ENCODE measurements around the gene OTOGL.

Gene OTOGL

GRCh38 chr12:80377140-80377794 lies 277.9 kb downstream of the OTOGL start:
- no peak for TF ChIP-seq SIN3A (IDR thresholded peaks at IDR 0.05; ENCODE audit: borderline replicate concordance, insufficient read depth, low read length)
- no peak for TF ChIP-seq FOXP2 (optimal IDR thresholded peaks at IDR 0.05; ENCODE audit: borderline replicate concordance, extremely low read depth, extremely low read length, insufficient read depth)
- no peak for TF ChIP-seq TAF1 (IDR thresholded peaks at IDR 0.05; ENCODE audit: borderline replicate concordance, insufficient read depth, low read length)
- TF ChIP-seq, protein P1, sequence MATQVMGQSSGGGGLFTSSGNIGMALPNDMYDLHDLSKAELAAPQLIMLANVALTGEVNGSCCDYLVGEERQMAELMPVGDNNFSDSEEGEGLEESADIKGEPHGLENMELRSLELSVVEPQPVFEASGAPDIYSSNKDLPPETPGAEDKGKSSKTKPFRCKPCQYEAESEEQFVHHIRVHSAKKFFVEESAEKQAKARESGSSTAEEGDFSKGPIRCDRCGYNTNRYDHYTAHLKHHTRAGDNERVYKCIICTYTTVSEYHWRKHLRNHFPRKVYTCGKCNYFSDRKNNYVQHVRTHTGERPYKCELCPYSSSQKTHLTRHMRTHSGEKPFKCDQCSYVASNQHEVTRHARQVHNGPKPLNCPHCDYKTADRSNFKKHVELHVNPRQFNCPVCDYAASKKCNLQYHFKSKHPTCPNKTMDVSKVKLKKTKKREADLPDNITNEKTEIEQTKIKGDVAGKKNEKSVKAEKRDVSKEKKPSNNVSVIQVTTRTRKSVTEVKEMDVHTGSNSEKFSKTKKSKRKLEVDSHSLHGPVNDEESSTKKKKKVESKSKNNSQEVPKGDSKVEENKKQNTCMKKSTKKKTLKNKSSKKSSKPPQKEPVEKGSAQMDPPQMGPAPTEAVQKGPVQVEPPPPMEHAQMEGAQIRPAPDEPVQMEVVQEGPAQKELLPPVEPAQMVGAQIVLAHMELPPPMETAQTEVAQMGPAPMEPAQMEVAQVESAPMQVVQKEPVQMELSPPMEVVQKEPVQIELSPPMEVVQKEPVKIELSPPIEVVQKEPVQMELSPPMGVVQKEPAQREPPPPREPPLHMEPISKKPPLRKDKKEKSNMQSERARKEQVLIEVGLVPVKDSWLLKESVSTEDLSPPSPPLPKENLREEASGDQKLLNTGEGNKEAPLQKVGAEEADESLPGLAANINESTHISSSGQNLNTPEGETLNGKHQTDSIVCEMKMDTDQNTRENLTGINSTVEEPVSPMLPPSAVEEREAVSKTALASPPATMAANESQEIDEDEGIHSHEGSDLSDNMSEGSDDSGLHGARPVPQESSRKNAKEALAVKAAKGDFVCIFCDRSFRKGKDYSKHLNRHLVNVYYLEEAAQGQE (IDR thresholded peaks at IDR 0.05; ENCODE audit: insufficient read depth in 1 of 2, low read depth in 2 of 2, low read length in 2 of 2) = no peak
- no peak for TF ChIP-seq POLR2AphosphoS5 (IDR thresholded peaks at IDR 0.05; ENCODE audit: low read depth, low read length)

DNA sequence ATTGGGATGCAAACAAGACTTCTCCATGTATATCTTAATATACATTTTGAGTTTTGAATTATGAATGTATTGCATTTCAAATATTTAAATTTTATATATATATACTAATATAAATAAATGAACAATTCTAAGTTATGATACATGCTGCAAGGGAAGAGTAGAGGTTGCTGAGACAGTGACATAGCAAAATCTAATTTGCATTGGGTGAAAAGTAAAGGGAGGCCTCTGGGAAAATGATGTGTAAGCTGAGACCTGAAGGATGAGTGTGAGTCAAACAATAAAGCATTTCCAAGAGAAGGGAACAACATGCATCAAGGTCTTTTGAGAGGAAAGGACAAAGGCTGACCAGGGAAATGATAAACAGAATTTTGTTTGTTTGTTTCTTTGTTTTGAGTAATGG lies 281.8 kb downstream of the OTOGL start:
- TF ChIP-seq, protein P1 (IDR thresholded peaks at IDR 0.05; ENCODE audit: insufficient read depth in 1 of 2, low read depth in 2 of 2, low read length in 2 of 2) = no peak
- TF ChIP-seq SIN3A (IDR thresholded peaks at IDR 0.05; ENCODE audit: borderline replicate concordance, insufficient read depth, low read length) (no peak), TAF1 (IDR thresholded peaks at IDR 0.05; ENCODE audit: borderline replicate concordance, insufficient read depth, low read length) (no peak), FOXP2 (optimal IDR thresholded peaks at IDR 0.05; ENCODE audit: borderline replicate concordance, extremely low read depth, extremely low read length, insufficient read depth) (no peak), POLR2AphosphoS5 (IDR thresholded peaks at IDR 0.05; ENCODE audit: low read depth, low read length) (no peak)

- TF ChIP-seq, protein P1 (IDR thresholded peaks at IDR 0.05; ENCODE audit: insufficient read depth in 1 of 2, low read depth in 2 of 2, low read length in 2 of 2) = no peak
- no peak for TF ChIP-seq TAF1 (IDR thresholded peaks at IDR 0.05; ENCODE audit: borderline replicate concordance, insufficient read depth, low read length)
These were observed 282.9 kb downstream of the OTOGL start for GRCh38 chr12:80382254-80382653.

GRCh38 chr12:80400571-80400991 lies 301.2 kb downstream of the OTOGL start:
- no peak for TF ChIP-seq FOXP2 (optimal IDR thresholded peaks at IDR 0.05; ENCODE audit: borderline replicate concordance, extremely low read depth, extremely low read length, insufficient read depth)
- no peak for TF ChIP-seq POLR2AphosphoS5 (IDR thresholded peaks at IDR 0.05; ENCODE audit: low read depth, low read length)
- TF ChIP-seq, protein P1 (IDR thresholded peaks at IDR 0.05; ENCODE audit: insufficient read depth in 1 of 2, low read depth in 2 of 2, low read length in 2 of 2) = no peak
- TF ChIP-seq TAF1 (IDR thresholded peaks at IDR 0.05; ENCODE audit: borderline replicate concordance, insufficient read depth, low read length) = no peak
- no peak for TF ChIP-seq SIN3A (IDR thresholded peaks at IDR 0.05; ENCODE audit: borderline replicate concordance, insufficient read depth, low read length)

GRCh38 chr12:80401191-80401590 lies 301.9 kb downstream of the OTOGL start:
- TF ChIP-seq FOXP2 (optimal IDR thresholded peaks at IDR 0.05; ENCODE audit: borderline replicate concordance, extremely low read depth, extremely low read length, insufficient read depth) (no peak), SIN3A (IDR thresholded peaks at IDR 0.05; ENCODE audit: borderline replicate concordance, insufficient read depth, low read length) (no peak), POLR2AphosphoS5 (IDR thresholded peaks at IDR 0.05; ENCODE audit: low read depth, low read length) (no peak), TAF1 (IDR thresholded peaks at IDR 0.05; ENCODE audit: borderline replicate concordance, insufficient read depth, low read length) (no peak)
- TF ChIP-seq, protein P1 (IDR thresholded peaks at IDR 0.05; ENCODE audit: insufficient read depth in 1 of 2, low read depth in 2 of 2, low read length in 2 of 2) = no peak
